Measurements from ENCODE around the gene SMIM24. TPM values are rescaled to one million over a fixed set of nuclear protein-coding genes. Genes with fewer than 3 reads are reported as not detected.

Gene SMIM24
- total and polyA plus RNA-seq, 9 of the 15 experiments (the other 6 are each of a cell fraction or from before 2014, with no cell fraction given) = 0.45 to 12.3 (median 1.4) TPM; not detected in 1

DNA sequence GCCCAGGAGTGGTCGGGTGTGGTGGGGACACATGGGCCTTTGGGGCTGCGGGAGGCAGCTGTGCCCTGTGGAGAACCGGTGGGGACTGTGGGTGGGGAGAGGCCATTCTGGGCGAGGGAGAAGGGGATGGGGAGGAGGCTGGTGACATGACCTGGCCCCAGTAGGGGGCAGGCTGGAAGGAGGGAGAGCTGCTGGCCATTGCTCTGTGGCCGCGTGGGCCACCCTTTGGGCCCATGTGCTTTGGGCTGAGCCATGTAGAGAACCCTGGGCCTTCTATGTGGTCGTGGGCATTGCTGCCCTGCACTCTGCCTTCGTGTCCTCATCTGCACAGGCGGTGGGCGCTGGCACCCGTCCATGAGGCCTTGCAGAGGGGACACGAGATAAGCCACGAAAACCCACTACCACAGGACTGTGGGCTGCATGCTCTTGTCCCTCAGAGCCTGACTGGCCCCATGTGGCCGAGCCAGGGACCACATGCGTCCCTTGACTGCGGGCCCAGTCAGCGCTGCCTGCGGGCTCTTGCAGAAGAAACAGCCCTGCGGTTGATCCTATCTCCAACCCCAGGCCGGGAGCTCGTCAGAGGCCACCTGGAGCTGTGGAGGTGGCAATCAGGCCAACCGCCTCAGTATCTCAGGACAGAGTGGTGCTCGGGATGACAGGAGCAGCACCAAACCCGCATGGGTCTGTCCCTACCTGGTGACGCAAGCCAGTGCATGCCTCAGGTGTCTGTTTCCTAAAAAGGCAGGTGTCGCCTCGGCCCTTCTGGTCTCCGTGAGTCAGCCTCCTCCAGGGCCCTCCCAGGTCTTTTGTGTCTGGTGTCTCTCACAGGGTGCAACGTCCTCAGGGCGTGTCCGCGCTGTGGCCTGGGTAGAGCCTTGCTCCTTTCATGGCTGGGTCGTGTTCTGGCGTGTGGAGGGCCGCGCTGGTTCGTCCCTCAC, 40.1 kb upstream of the SMIM24 start (continued):
- TF ChIP-seq RB1 (IDR thresholded peaks at IDR 0.05; ENCODE audit: low read depth) = peak; percentile 46; the same call in 1 of the 2 replicates
- 0 out of 2 replicates have a peak, but pooled peaks have one; percentile 5 for TF ChIP-seq ZNF766 (CRISPR knock-in tag; conservative IDR thresholded peaks at IDR 0.05)
- peak; percentile 79 for TF ChIP-seq CEBPB (tag; IDR thresholded peaks at IDR 0.05)
- no peak for TF ChIP-seq ZNF77 (CRISPR knock-in tag; IDR thresholded peaks at IDR 0.05)
- TF ChIP-seq KLF16 (IDR thresholded peaks at IDR 0.05) = peak; percentile 91
- TF ChIP-seq CCNT2 (IDR thresholded peaks at IDR 0.05; ENCODE audit: borderline replicate concordance, extremely low read depth, insufficient read length, low read depth, low read length) = peak; percentile 72
- TF ChIP-seq, protein P1, sequence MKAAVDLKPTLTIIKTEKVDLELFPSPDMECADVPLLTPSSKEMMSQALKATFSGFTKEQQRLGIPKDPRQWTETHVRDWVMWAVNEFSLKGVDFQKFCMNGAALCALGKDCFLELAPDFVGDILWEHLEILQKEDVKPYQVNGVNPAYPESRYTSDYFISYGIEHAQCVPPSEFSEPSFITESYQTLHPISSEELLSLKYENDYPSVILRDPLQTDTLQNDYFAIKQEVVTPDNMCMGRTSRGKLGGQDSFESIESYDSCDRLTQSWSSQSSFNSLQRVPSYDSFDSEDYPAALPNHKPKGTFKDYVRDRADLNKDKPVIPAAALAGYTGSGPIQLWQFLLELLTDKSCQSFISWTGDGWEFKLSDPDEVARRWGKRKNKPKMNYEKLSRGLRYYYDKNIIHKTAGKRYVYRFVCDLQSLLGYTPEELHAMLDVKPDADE (conservative IDR thresholded peaks at IDR 0.05; ENCODE audit: control insufficient read depth, low read depth, low read length) = 0 out of 2 replicates have a peak, but pooled peaks have one; percentile 67
- TF ChIP-seq, protein P2, sequence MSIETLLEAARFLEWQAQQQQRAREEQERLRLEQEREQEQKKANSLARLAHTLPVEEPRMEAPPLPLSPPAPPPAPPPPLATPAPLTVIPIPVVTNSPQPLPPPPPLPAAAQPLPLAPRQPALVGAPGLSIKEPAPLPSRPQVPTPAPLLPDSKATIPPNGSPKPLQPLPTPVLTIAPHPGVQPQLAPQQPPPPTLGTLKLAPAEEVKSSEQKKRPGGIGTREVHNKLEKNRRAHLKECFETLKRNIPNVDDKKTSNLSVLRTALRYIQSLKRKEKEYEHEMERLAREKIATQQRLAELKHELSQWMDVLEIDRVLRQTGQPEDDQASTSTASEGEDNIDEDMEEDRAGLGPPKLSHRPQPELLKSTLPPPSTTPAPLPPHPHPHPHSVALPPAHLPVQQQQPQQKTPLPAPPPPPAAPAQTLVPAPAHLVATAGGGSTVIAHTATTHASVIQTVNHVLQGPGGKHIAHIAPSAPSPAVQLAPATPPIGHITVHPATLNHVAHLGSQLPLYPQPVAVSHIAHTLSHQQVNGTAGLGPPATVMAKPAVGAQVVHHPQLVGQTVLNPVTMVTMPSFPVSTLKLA (conservative IDR thresholded peaks at IDR 0.05) = peak; percentile 90 to 93
- 0 out of 2 replicates have a peak, but pooled peaks have one; percentile 37 for TF ChIP-seq ZNF584 (CRISPR knock-in tag; IDR thresholded peaks at IDR 0.05; ENCODE audit: low read depth)
- TF ChIP-seq SNRNP70 (optimal IDR thresholded peaks at IDR 0.05; ENCODE audit: low read depth, low read length) = no peak
- TF ChIP-seq, protein P3, sequence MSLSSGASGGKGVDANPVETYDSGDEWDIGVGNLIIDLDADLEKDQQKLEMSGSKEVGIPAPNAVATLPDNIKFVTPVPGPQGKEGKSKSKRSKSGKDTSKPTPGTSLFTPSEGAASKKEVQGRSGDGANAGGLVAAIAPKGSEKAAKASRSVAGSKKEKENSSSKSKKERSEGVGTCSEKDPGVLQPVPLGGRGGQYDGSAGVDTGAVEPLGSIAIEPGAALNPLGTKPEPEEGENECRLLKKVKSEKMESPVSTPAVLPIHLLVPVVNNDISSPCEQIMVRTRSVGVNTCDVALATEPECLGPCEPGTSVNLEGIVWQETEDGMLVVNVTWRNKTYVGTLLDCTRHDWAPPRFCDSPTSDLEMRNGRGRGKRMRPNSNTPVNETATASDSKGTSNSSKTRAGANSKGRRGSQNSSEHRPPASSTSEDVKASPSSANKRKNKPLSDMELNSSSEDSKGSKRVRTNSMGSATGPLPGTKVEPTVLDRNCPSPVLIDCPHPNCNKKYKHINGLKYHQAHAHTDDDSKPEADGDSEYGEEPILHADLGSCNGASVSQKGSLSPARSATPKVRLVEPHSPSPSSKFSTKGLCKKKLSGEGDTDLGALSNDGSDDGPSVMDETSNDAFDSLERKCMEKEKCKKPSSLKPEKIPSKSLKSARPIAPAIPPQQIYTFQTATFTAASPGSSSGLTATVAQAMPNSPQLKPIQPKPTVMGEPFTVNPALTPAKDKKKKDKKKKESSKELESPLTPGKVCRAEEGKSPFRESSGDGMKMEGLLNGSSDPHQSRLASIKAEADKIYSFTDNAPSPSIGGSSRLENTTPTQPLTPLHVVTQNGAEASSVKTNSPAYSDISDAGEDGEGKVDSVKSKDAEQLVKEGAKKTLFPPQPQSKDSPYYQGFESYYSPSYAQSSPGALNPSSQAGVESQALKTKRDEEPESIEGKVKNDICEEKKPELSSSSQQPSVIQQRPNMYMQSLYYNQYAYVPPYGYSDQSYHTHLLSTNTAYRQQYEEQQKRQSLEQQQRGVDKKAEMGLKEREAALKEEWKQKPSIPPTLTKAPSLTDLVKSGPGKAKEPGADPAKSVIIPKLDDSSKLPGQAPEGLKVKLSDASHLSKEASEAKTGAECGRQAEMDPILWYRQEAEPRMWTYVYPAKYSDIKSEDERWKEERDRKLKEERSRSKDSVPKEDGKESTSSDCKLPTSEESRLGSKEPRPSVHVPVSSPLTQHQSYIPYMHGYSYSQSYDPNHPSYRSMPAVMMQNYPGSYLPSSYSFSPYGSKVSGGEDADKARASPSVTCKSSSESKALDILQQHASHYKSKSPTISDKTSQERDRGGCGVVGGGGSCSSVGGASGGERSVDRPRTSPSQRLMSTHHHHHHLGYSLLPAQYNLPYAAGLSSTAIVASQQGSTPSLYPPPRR (CRISPR knock-in tag; IDR thresholded peaks at IDR 0.05; ENCODE audit: borderline replicate concordance) = peak; percentile 52
- no peak for TF ChIP-seq WHSC1 (IDR thresholded peaks at IDR 0.05; ENCODE audit: low read length)
- no peak; the same call in 1 of the 2 replicates for TF ChIP-seq BHLHE40 (IDR thresholded peaks at IDR 0.05; ENCODE audit: low read length)
- peak; percentile 91; the same call in 1 of the 2 replicates for TF ChIP-seq KAT7 (CRISPR knock-in tag; IDR thresholded peaks at IDR 0.05; ENCODE audit: borderline replicate concordance)
- TF ChIP-seq ZNF76 (CRISPR knock-in tag; IDR thresholded peaks at IDR 0.05; ENCODE audit: borderline replicate concordance) = no peak
- no peak for TF ChIP-seq THRAP3 (IDR thresholded peaks at IDR 0.05; ENCODE audit: borderline replicate concordance)
- peak; percentile 78; the same call in 1 of the 2 replicates for TF ChIP-seq MTA3 (IDR thresholded peaks at IDR 0.05; ENCODE audit: borderline replicate concordance)
- TF ChIP-seq MEF2A (IDR thresholded peaks at IDR 0.05; ENCODE audit: control insufficient read depth, low read depth, low read length) = no peak
- peak; percentile 27 for TF ChIP-seq TAF1 (IDR thresholded peaks at IDR 0.05; ENCODE audit: control insufficient read depth, extremely low read depth, insufficient read depth, low read length, severe bottlenecking)
